Measurements from ENCODE around the gene AP4M1. TPM values are rescaled to one million over a fixed set of nuclear protein-coding genes. Genes with fewer than 3 reads are reported as not detected.

Gene AP4M1
- total RNA-seq, 2 experiments from 2014 or later, result 10.6 to 15.2 TPM

DNA sequence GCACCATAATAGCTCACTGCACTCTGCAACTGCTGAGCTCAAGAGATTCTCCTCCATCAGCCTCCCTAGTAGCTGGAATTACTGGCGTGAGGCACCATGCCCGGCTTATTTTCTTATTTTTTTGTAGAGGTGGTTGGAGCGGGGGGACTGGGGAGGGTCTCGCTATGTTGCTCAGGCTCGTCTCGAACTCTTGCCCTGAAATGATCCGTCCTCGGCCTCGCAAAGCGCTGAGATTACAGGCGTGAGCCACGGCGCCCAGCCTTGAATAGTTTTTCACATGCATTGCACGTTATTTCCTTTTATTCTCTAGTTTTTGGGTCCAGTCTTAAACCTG is 46.7 kb downstream of the AP4M1 start:
- CTCF ChIA-PET, result interaction anchor here (0.6 to 1.8 kb wide), 14 partner anchors 8 to 72 kb away, joined by 3 to 11 read pairs (median 4); partner anchors contain the start of genes AP4M1, GPC2, MBLAC1 and STAG3
- Mint-ChIP-seq H3K4me3 (peak overlapping the region; percentile 96), H3K9me3 (no peaks in the 10 kb centered on the region)

DNA sequence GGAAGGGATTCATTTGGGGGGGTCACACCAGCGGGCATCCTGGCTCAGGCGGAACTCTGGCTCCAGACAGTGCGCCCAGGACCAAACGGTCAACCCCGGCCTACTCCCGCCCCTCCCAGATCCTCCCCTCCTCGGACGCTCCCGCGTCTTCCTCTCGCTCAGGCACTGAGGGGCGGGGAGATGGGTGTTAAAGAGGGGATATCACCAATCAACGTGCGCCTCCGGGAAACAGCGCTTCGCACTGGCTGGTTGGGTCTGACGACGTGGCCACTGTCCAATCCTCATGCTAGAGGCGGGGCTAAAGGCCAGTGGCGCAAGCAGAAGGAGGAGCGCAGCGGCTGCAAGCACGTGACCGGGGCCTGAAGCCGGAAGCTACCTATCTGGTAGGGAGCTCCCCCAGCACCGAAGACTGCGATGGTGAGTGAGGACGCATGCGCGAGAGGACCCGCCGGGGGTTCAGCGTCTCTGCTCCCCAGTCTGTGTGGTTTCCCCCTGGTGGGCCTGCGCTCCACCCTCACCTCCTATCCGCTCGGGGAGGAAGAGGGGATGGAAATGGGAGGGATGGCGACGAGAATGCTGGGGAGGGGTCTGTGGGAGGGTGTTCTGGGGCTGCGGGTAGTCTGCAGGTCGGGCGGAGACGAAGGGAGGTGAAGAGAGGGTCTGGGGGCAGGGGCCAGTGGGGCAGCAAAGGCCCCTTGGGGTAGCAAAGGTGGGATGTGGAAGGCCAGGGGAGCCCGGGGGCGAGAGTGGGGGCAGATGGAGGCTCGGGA is 47.3 kb downstream of the AP4M1 start, which contains the start of gene LAMTOR4:
TSS of gene LAMTOR4 (plus strand) at position 360 of the 770 bp plus-strand sequence. CDS start at position 415, 55 bp downstream.
- Mint-ChIP-seq H3K4me3 (peak within 1 kb of the TSS; percentile 96), H3K27ac (peak within 1 kb of the TSS; percentile 92), H3K4me1 (peaks cover 37% of the 10 kb centered on the region), H3K9me3 (no peaks in the 10 kb centered on the region), H3K27me3 (no peaks in the 10 kb centered on the region), H3K36me3 (ENCODE audit: low read depth) (peaks cover 30% of the 10 kb centered on the region)
- DNase-seq, result peak; percentile 99
- POLR2A ChIA-PET, result interaction anchor here (0.6 to 2.9 kb wide), 15 partner anchors 10 to 196 kb away, joined by 3 to 21 read pairs (median 5); partner anchors contain the start of genes AP4M1, CNPY4, GPC2 and MCM7
- CTCF ChIA-PET, result interaction anchor here (0.6 to 1.8 kb wide), 14 partner anchors 8 to 71 kb away, joined by 3 to 11 read pairs (median 4); partner anchors contain the start of genes AP4M1, GPC2, MBLAC1 and STAG3

More for the DNA sequence above, 46.7 kb downstream of the AP4M1 start:
- peaks cover 34% of the 10 kb centered on the region for H3K4me1 Mint-ChIP-seq
- peaks cover 25% of the 10 kb centered on the region for H3K36me3 Mint-ChIP-seq (ENCODE audit: low read depth)
- peak overlapping the region; percentile 92 for H3K27ac Mint-ChIP-seq
- no peaks in the 10 kb centered on the region for H3K27me3 Mint-ChIP-seq
- no peak for DNase-seq
- POLR2A ChIA-PET, result interaction anchor here (0.6 to 2.9 kb wide), 16 partner anchors 9 to 197 kb away, joined by 3 to 21 read pairs (median 5); partner anchors contain the start of genes AP4M1, GPC2, MBLAC1 and MCM7

DNA sequence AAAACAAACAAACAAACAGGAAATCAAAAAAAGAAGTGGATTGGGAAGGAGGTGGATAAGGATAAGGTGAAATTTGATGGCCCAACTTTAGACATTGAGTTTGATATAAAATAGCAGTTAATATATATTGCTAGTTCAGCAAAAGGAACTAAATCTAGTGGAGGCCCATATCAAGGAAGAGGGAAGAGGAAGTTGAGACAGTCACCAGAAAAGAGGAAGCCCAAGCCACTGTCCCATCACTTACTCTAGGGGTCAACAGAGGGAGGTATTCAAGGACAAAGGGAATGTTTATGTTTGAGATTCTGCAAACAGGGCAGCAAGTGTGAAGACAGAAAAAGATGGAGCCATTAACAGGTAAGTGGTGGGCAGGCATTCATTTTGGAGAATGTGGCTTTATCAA is 51.0 kb downstream of the AP4M1 start:
- Mint-ChIP-seq H3K27ac (peak overlapping the region; percentile 69), H3K36me3 (ENCODE audit: low read depth) (peaks cover 63% of the 10 kb centered on the region), H3K4me1 (peaks cover 64% of the 10 kb centered on the region), H3K27me3 (no peaks in the 10 kb centered on the region), H3K9me3 (no peaks in the 10 kb centered on the region), H3K4me3 (no peak overlapping the region)
- DNase-seq, result no peak
- ChIA-PET CTCF (interaction anchor here (0.7 to 1.6 kb wide), 3 partner anchors 18 to 392 kb away, joined by 3 read pairs; no protein-coding TSS in a partner anchor), POLR2A (no interaction called here)

DNA sequence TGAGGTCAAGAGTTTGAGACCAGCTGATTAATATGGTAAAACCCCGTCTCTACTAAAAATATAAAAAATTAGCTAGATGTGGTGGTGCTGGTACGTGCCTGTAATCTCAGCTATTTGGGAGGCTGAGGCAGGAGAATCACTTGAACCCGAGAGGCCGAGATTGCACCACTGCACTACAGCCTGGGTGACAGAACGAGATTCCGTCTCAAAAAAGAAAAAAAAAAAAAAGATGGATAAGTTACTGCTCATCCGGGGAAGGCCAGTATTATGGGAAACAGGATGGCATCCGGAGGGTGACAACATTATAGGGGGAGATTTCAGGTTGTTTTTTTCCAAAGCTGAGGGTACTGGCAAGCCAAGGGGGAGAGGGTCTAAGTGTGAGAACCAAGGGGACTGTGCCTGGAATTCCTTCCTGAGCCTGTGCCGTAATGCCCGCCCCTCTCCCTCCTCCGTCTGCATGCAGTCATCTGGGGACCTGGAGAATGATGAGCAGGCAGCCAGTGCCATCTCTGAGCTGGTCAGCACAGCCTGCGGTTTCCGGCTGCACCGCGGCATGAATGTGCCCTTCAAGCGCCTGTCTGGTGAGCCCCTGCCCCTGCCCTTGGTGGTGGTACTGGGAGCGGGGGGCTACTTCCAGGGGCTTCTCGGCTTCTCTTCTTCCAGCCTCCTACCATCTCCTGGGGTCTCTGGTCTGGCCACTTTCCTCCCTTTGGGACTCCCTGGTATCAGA is 51.7 kb downstream of the AP4M1 start:
- Mint-ChIP-seq H3K36me3 (ENCODE audit: low read depth) (peaks cover 67% of the 10 kb centered on the region), H3K27me3 (no peaks in the 10 kb centered on the region), H3K4me1 (peaks cover 67% of the 10 kb centered on the region), H3K27ac (no peak overlapping the region), H3K4me3 (no peak overlapping the region), H3K9me3 (no peaks in the 10 kb centered on the region)
- no peak for DNase-seq
- ChIA-PET POLR2A (no interaction called here), CTCF (interaction anchor here (0.7 to 1.6 kb wide), 2 partner anchors 19 to 300 kb away, joined by 3 read pairs; no protein-coding TSS in a partner anchor)

DNA sequence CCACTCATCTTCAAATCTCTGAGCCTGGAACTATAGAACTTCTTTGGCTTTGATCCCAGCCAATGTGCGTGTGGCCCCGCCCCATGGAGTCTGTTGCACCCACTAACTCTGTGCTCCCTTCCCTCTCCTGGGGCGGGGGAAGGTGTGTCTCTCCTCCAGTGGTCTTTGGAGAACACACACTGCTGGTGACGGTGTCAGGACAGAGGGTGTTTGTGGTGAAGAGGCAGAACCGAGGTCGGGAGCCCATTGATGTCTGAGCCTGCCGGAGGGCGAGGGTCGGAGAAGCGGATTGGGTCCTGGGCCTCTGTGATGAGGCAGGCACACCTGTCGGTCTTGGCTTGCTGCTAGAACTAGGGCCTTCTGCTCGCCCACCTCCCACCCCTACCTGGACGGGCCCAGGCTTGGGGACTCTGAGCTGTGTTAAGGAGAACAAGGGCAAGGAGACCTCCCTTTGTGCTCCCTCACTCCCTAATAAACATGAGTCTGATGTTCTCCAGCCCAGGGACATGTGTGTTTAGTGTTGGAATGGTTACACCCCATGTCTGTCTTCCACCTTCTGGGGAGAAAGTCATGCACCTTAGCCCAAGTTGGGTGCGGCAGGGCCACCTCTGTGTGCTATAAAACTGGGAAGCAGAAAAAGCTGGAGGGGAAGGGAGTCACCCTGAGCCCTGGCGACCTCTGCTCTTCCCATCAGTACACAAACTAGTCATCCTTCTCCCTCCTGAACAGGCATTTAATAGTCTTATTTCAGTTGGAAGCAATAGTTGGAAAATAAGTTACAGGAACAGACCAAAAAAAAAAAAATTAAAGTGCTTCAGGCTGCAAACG is 52.5 kb downstream of the AP4M1 start:
- ChIA-PET CTCF (no interaction called here), POLR2A (interaction anchor here (0.9 to 1.6 kb wide), 2 partner anchors 9 to 12 kb away, joined by 4 read pairs; no protein-coding TSS in a partner anchor)
- H3K36me3 Mint-ChIP-seq (ENCODE audit: low read depth), result peaks cover 64% of the 10 kb centered on the region

DNA sequence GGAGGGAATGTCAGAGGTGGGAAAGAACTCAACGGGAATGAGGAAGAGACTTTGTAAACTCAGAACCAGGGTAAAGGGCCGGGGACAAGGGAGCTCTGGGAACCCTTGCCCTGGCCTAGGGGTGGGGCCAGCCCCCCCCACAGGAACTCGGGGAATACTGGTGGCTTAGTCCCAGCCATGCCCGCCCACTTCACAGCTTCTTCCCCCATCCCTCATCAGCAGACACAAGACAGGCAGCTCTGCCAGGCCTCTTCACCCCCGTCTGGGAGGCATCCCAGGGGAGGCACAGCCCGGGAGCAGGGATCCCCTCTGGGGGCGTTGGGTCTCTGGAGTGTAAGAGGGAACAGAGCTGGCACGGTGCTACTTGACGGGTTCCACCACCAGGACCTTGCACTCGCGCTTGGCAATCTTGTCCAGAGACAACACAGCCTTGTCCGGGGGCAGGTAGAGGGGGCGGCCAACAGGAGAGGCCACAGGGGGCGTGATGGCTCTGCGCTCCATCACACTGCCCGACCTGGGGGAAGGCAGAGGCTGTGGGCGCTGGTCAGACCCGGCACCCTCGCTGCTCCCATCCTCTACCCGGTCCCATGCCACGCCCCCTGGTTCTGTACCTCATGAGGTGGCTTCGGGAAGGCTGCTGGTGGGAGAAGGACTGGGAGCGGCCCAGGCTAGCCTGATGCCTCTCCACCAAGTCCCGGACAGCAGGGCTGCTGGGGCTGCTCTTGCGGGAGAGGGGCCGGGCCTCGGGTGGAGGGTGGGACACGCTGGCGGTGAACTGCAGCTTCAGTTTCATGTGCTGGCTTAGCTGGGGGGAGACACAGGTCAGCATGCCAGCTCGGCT is 53.4 kb downstream of the AP4M1 start:
- Mint-ChIP-seq H3K36me3 (ENCODE audit: low read depth) (peaks cover 64% of the 10 kb centered on the region), H3K9me3 (no peaks in the 10 kb centered on the region), H3K27me3 (no peaks in the 10 kb centered on the region), H3K4me1 (peaks cover 70% of the 10 kb centered on the region), H3K4me3 (no peak overlapping the region), H3K27ac (no peak overlapping the region)
- no peak for DNase-seq
- POLR2A ChIA-PET, result interaction anchor here (0.9 to 1.6 kb wide), 4 partner anchors 8 to 54 kb away, joined by 3 to 4 read pairs (median 4); partner anchors contain the start of gene MCM7
- CTCF ChIA-PET, result no interaction called here

More for the DNA sequence above, 52.5 kb downstream of the AP4M1 start:
- no peak overlapping the region for H3K4me3 Mint-ChIP-seq
- H3K4me1 Mint-ChIP-seq, result peaks cover 63% of the 10 kb centered on the region
- no peaks in the 10 kb centered on the region for H3K9me3 Mint-ChIP-seq
- no peaks in the 10 kb centered on the region for H3K27me3 Mint-ChIP-seq
- no peak for DNase-seq
- peak overlapping the region; percentile 4 for H3K27ac Mint-ChIP-seq

DNA sequence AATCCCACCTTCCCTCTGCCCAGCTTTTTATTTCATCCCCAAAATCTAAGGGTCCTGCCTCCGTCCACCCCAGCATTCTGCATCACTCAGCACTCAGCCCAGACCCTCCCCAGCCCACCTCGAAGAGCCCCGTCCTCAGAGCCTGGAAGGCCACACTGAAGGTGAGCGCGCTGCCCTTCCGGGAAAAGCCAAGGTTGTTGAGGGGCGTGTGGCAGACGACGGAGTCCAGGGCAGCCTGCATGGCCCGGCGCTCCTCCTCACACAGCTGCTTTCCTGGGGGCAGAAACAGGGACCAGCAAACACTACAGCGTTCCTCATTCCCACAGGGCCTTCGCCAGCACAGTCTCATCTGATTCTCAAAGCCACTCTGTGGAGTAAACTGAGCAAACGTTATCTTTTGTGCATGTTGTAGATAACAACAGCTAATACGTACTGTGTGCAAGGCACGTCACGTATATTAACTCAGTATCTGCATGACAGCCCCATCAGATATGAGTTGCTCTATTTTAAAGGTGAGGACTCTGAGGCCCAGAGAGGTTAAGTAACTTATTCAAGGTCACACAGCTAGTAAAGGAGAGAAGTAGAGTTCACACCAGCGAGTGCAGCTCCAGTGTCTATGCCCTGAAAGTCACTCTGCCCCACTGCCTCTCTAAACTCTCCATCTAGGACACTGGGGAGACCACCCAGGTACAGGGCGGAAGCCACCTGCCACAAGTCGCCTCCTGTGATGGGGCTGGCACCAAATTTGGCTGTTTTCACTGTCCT is 54.3 kb downstream of the AP4M1 start:
- CTCF ChIA-PET, result interaction anchor here (1.4 kb wide), 1 partner anchor 23 kb away, joined by 5 read pairs; no protein-coding TSS in a partner anchor
- no peaks in the 10 kb centered on the region for H3K9me3 Mint-ChIP-seq
- POLR2A ChIA-PET, result interaction anchor here (0.7 to 3.9 kb wide), 7 partner anchors 8 to 130 kb away, joined by 3 to 27 read pairs (median 4); partner anchors contain the start of genes AP4M1, GAL3ST4 and MCM7
- H3K27me3 Mint-ChIP-seq, result no peaks in the 10 kb centered on the region
- H3K27ac Mint-ChIP-seq, result no peak overlapping the region
- peaks cover 58% of the 10 kb centered on the region for H3K36me3 Mint-ChIP-seq (ENCODE audit: low read depth)
- H3K4me3 Mint-ChIP-seq, result peak overlapping the region; percentile 54
- peaks cover 61% of the 10 kb centered on the region for H3K4me1 Mint-ChIP-seq
- no peak for DNase-seq

DNA sequence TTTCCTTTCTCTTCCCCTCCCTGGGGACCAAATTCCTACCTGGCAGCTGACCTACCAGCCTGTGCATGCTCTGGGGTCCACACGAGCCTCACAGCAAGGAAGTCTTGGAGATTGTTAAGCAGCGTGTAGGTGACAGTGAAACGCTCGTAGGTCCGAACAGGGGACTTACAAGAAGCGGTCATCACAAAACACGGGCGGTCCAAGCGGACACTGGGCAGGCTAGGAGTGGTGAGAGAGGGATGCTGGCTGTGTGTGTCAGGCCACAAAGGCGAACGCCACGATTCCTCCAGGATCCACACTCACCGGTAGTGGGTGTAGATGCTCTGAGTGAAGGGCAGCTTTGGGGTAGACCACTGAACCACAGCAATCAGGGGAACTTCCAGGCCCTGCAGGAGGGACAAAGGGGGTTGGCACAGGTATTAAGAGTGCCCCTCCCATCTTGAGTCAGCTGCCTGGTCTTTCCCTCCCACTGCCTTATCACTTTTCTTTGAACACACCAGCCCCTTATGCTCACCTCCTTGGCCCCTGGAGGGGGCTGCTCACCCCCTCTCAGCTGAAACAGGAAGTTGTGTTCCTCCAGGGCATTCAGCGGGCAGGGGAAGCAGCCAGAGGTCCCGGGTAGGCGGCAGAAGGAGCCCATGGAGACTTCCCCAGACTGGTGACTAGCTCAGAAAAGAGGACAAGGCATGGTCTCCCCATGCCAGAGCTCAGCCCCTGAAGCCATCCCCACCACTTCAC is 55.1 kb downstream of the AP4M1 start:
- H3K9me3 Mint-ChIP-seq, result no peaks in the 10 kb centered on the region
- DNase-seq, result no peak
- peaks cover 59% of the 10 kb centered on the region for H3K4me1 Mint-ChIP-seq
- POLR2A ChIA-PET, result interaction anchor here (1.2 to 4.2 kb wide), 8 partner anchors 7 to 129 kb away, joined by 3 to 27 read pairs (median 6); partner anchors contain the start of genes AP4M1, GAL3ST4, LAMTOR4 and MCM7
- CTCF ChIA-PET, result interaction anchor here (1.4 to 1.6 kb wide), 2 partner anchors 24 to 52 kb away, joined by 3 to 5 read pairs; no protein-coding TSS in a partner anchor
- no peaks in the 10 kb centered on the region for H3K27me3 Mint-ChIP-seq
- peak overlapping the region; percentile 54 for H3K4me3 Mint-ChIP-seq
- H3K27ac Mint-ChIP-seq, result peak overlapping the region; percentile 66
- peaks cover 57% of the 10 kb centered on the region for H3K36me3 Mint-ChIP-seq (ENCODE audit: low read depth)

DNA sequence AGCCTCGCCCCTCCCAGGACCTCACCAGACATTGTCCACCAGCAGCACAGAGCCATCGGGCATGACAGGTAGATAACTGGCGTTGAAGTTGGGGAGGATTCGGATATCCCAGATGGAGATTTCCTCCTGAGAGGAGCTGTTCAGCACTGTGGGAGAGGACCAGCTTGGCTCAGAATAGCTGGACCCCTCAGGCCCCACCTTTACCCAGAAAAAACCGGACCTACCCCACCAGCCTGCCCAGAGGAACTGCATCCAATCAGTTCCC is 55.6 kb downstream of the AP4M1 start:
- H3K9me3 Mint-ChIP-seq, result no peaks in the 10 kb centered on the region
- peaks cover 53% of the 10 kb centered on the region for H3K36me3 Mint-ChIP-seq (ENCODE audit: low read depth)
- peaks cover 56% of the 10 kb centered on the region for H3K4me1 Mint-ChIP-seq
- POLR2A ChIA-PET, result interaction anchor here (0.9 to 4.2 kb wide), 11 partner anchors 7 to 62 kb away, joined by 3 to 27 read pairs (median 5); partner anchors contain the start of genes AP4M1, GAL3ST4, LAMTOR4 and MCM7
- CTCF ChIA-PET, result interaction anchor here (1.4 to 1.6 kb wide), 3 partner anchors 15 to 52 kb away, joined by 3 to 5 read pairs (median 4); no protein-coding TSS in a partner anchor
- H3K4me3 Mint-ChIP-seq, result peak overlapping the region; percentile 54
- H3K27ac Mint-ChIP-seq, result peak overlapping the region; percentile 66
- no peak for DNase-seq
- no peaks in the 10 kb centered on the region for H3K27me3 Mint-ChIP-seq

Data from activated CD4-positive, alpha-beta memory T cell treated with anti-CD3 and anti-CD28 coated beads, Interleukin-2, amount 10 ng/mL, durations not matched to agents 7 days and 5 days (primary cell).